Spinal cord (tissue), 10 donors: ENCODE measurements around the gene LRRC4C. TPM values are rescaled to one million over a fixed set of nuclear protein-coding genes. Genes with fewer than 3 reads are reported as not detected.

Experiments used
- DNase-seq, 6 donors: peaks; one replicate each; pipeline versions ENCODE4 v3.0.0 to v3.0.0-alpha.2; 2013 to 2015; ENCODE audit warnings: low spot score in 6 of 6, low read depth in 4 of 6
- H3K27ac ChIP-seq: one replicate; pipeline ENCODE4 v1.5.1; 2013; ENCODE audit warnings: low read depth, low read length, control low read depth
- H3K27me3 ChIP-seq: one replicate; pipeline ENCODE4 v1.6.1; 2013; ENCODE audit warnings: low read length; ENCODE audit not compliant: control insufficient read depth, insufficient read depth
- H3K36me3 ChIP-seq: one replicate; pipeline ENCODE4 v1.6.1; 2013; ENCODE audit warnings: low read length; ENCODE audit not compliant: control insufficient read depth, insufficient read depth
- H3K4me1 ChIP-seq: one replicate; pipeline ENCODE4 v1.6.1; 2013; ENCODE audit warnings: low read length; ENCODE audit not compliant: control insufficient read depth, insufficient read depth
- H3K4me3 ChIP-seq: one replicate; pipeline ENCODE4 v1.5.1; 2013; ENCODE audit warnings: low read depth, low read length, control low read depth
- H3K9me3 ChIP-seq: one replicate; pipeline ENCODE4 v1.6.1; 2013; ENCODE audit warnings: low read length; ENCODE audit not compliant: control insufficient read depth, insufficient read depth
- WGBS: methylation state at CpG from one replicate; pipeline ENCODE4 v1.1.5; 2013; ENCODE audit warnings: missing lambda C conversion rate; ENCODE audit not compliant: insufficient coverage; 5-methylcytosine and 5-hydroxymethylcytosine counted together
- polyA plus RNA-seq, 2 donors: library from polyadenylated mRNA; unstranded; fragments of 120-200 nt; gene quantifications; one replicate each; pipeline ENCODE4 v1.2.1, GENCODE V29; 2013; ENCODE audit not compliant: insufficient read length in 2 of 2
- total RNA-seq, 2 donors: library from RNA; depleted of rRNA in 1 of 2; stranded (reverse); fragments of 120-200 nt in 1 of 2; fragments of >200 nt in 1 of 2; gene quantifications; one replicate each; pipeline versions ENCODE4 v1.2.3 to v1.2.4, GENCODE V29; 2013 to 2014
- donor health status: healthy.

Gene LRRC4C
- total and polyA plus RNA-seq, 4 donors, result 25.6 to 54.9 (median 39.0) TPM

- no peak overlapping the region for H3K27ac ChIP-seq
- no peak overlapping the region for H3K4me3 ChIP-seq
- H3K36me3 ChIP-seq, result no peaks in the 10 kb centered on the region
- no CpG with 5 or more reads among the region's 5 CpGs for WGBS
- DNase-seq, result no peak
- H3K9me3 ChIP-seq, result peaks cover 2% of the 10 kb centered on the region
- no peaks in the 10 kb centered on the region for H3K4me1 ChIP-seq
- H3K27me3 ChIP-seq, result no peaks in the 10 kb centered on the region
Measured at GRCh38 chr11:40161854-40162410, 1297.5 kb downstream of the LRRC4C start.

GRCh38 chr11:40160418-40160817 is 1299.0 kb downstream of the LRRC4C start:
- H3K9me3 ChIP-seq, result peaks cover 2% of the 10 kb centered on the region
- no peaks in the 10 kb centered on the region for H3K27me3 ChIP-seq
- DNase-seq, result no peak
- no CpG with 5 or more reads among the region's 3 CpGs for WGBS
- H3K27ac ChIP-seq, result no peak overlapping the region
- no peaks in the 10 kb centered on the region for H3K4me1 ChIP-seq
- H3K4me3 ChIP-seq, result no peak overlapping the region
- H3K36me3 ChIP-seq, result no peaks in the 10 kb centered on the region

GRCh38 chr11:40149721-40150120 is 1309.7 kb downstream of the LRRC4C start:
- Histone ChIP-seq H3K27ac (no peak overlapping the region), H3K4me3 (no peak overlapping the region), H3K9me3 (peaks cover 1% of the 10 kb centered on the region), H3K27me3 (no peaks in the 10 kb centered on the region), H3K4me1 (no peaks in the 10 kb centered on the region), H3K36me3 (no peaks in the 10 kb centered on the region)
- no peak for DNase-seq

- WGBS, result no CpG with 5 or more reads among the region's 5 CpGs
- Histone ChIP-seq H3K4me1 (no peaks in the 10 kb centered on the region), H3K4me3 (no peak overlapping the region), H3K9me3 (no peaks in the 10 kb centered on the region), H3K27ac (no peak overlapping the region), H3K27me3 (no peaks in the 10 kb centered on the region), H3K36me3 (no peaks in the 10 kb centered on the region)
- DNase-seq, result no peak
Measured at GRCh38 chr11:40140560-40140959, 1318.9 kb downstream of the LRRC4C start.

- no peak overlapping the region for H3K27ac ChIP-seq
- no peaks in the 10 kb centered on the region for H3K4me1 ChIP-seq
- H3K4me3 ChIP-seq, result no peak overlapping the region
- peak in 2 of 6 donors; percentile 17 to 80 for DNase-seq
- H3K27me3 ChIP-seq, result no peaks in the 10 kb centered on the region
- no peaks in the 10 kb centered on the region for H3K9me3 ChIP-seq
- no peaks in the 10 kb centered on the region for H3K36me3 ChIP-seq
- 60% methylated on average over 1 of the region's 2 CpGs for WGBS
Measured at GRCh38 chr11:40139536-40139935, 1319.9 kb downstream of the LRRC4C start.

GRCh38 chr11:40139066-40139465 is 1320.4 kb downstream of the LRRC4C start:
- WGBS, result no CpG with 5 or more reads among the region's 3 CpGs
- Histone ChIP-seq H3K9me3 (no peaks in the 10 kb centered on the region), H3K4me1 (no peaks in the 10 kb centered on the region), H3K36me3 (no peaks in the 10 kb centered on the region), H3K27ac (no peak overlapping the region), H3K27me3 (no peaks in the 10 kb centered on the region), H3K4me3 (no peak overlapping the region)
- DNase-seq, result peak in 2 of 6 donors; percentile 35 to 82

- no peak for DNase-seq
- Histone ChIP-seq H3K36me3 (no peaks in the 10 kb centered on the region), H3K4me1 (no peaks in the 10 kb centered on the region), H3K27me3 (no peaks in the 10 kb centered on the region), H3K27ac (no peak overlapping the region), H3K9me3 (no peaks in the 10 kb centered on the region), H3K4me3 (no peak overlapping the region)
- no CpG with 5 or more reads among the region's 1 CpG for WGBS
Measured at GRCh38 chr11:40134820-40135570, 1324.5 kb downstream of the LRRC4C start.

- no peaks in the 10 kb centered on the region for H3K9me3 ChIP-seq
- DNase-seq, result no peak
- no peaks in the 10 kb centered on the region for H3K4me1 ChIP-seq
- no CpG with 5 or more reads among the region's 3 CpGs for WGBS
- H3K36me3 ChIP-seq, result no peaks in the 10 kb centered on the region
- no peaks in the 10 kb centered on the region for H3K27me3 ChIP-seq
- H3K4me3 ChIP-seq, result no peak overlapping the region
- no peak overlapping the region for H3K27ac ChIP-seq
Measured at GRCh38 chr11:40133498-40133897, 1326.0 kb downstream of the LRRC4C start.

GRCh38 chr11:40132912-40133311 is 1326.5 kb downstream of the LRRC4C start:
- Histone ChIP-seq H3K27ac (no peak overlapping the region), H3K4me3 (no peak overlapping the region), H3K9me3 (no peaks in the 10 kb centered on the region), H3K27me3 (no peaks in the 10 kb centered on the region), H3K4me1 (no peaks in the 10 kb centered on the region), H3K36me3 (no peaks in the 10 kb centered on the region)
- DNase-seq, result peak in 1 of 6 donors; percentile 57
- whole genome bisulfite sequencing, result 40% methylated on average over 1 of the region's 3 CpGs

GRCh38 chr11:40130427-40130826 is 1329.0 kb downstream of the LRRC4C start:
- Histone ChIP-seq H3K9me3 (no peaks in the 10 kb centered on the region), H3K4me3 (no peak overlapping the region), H3K27ac (no peak overlapping the region), H3K4me1 (no peaks in the 10 kb centered on the region), H3K27me3 (no peaks in the 10 kb centered on the region), H3K36me3 (no peaks in the 10 kb centered on the region)
- DNase-seq, result peak in 2 of 6 donors; percentile 66 to 82
- 47% methylated on average over 1 of the region's 1 CpG for WGBS
